HepG2 (cell line): ENCODE measurements around the gene TRIM7. TPM values are rescaled to one million over a fixed set of nuclear protein-coding genes. Genes with fewer than 3 reads are reported as not detected.

Experiments
- ARHGAP35 ChIP-seq: sonication (generic); formaldehyde crosslinking; IDR thresholded peaks from 2 replicates; pipeline ENCODE4 v1.9.0; 2022; ENCODE audit warnings: mild to moderate bottlenecking, inconsistent platforms, moderate library complexity, missing genetic modification reagents, borderline replicate concordance
- CAMTA2 ChIP-seq: sonication (generic); formaldehyde crosslinking; IDR thresholded peaks from 2 replicates; pipeline ENCODE4 v1.4.0; 2020; ENCODE audit warnings: mild to moderate bottlenecking, missing genetic modification reagents, borderline replicate concordance
- CBX2 ChIP-seq, 2 experiments: fragments of 200-600 bp in 1 of 2; sonication (generic); formaldehyde crosslinking in 1 of 2; IDR thresholded peaks; 2 replicates each; pipeline versions ENCODE4 v1.7.0 to v1.8.1; 2018 to 2022; ENCODE audit warnings: low read depth in 2 of 2, low read length in 1 of 2, mild to moderate bottlenecking in 1 of 2, missing genetic modification reagents in 1 of 2
- HNRNPL ChIP-seq: fragments of 200-400 bp; formaldehyde crosslinking; IDR thresholded peaks from 2 replicates; pipeline ENCODE4 v1.6.1; 2017; ENCODE audit warnings: mild to moderate bottlenecking, low read depth, low read length
- IKZF1 ChIP-seq: fragments of 450-650 bp; IDR thresholded peaks from 2 replicates; pipeline ENCODE4 v1.7.1; 2016
- MED1 ChIP-seq: sonication (generic); formaldehyde crosslinking; IDR thresholded peaks from 2 replicates; pipeline ENCODE4 v1.4.0; 2020; ENCODE audit warnings: missing genetic modification reagents
- RAD21 ChIP-seq: fragments of 450-650 bp; formaldehyde crosslinking; IDR thresholded peaks from 2 replicates; pipeline ENCODE4 v1.5.0; 2020; ENCODE audit warnings: mild to moderate bottlenecking
- SNAPC2 ChIP-seq: sonication (generic); formaldehyde crosslinking; IDR thresholded peaks from 2 replicates; pipeline ENCODE4 v1.8.1; 2022; ENCODE audit warnings: mild to moderate bottlenecking, missing genetic modification reagents
- ZBTB42 ChIP-seq: sonication (generic); formaldehyde crosslinking; IDR thresholded peaks from 2 replicates; pipeline ENCODE4 v1.5.0; 2020; ENCODE audit warnings: mild to moderate bottlenecking, missing genetic modification reagents
- ZFP82 ChIP-seq: sonication (generic); formaldehyde crosslinking; IDR thresholded peaks from 2 replicates; pipeline ENCODE4 v1.5.1; 2020; ENCODE audit warnings: mild to moderate bottlenecking, missing genetic modification reagents, borderline replicate concordance
- ZNF674 ChIP-seq: sonication (generic); formaldehyde crosslinking; IDR thresholded peaks from 2 replicates; pipeline ENCODE4 v1.5.0; 2020; ENCODE audit warnings: low read depth, mild to moderate bottlenecking, missing genetic modification reagents
- polyA plus RNA-seq, 8 experiments: library from polyadenylated mRNA; depleted of rRNA in 3 of 8; stranded (reverse) in 7 of 8; unstranded in 1 of 8; fragments of >200 nt; fragmentation: Illumina TruSeq in 4 of 8; extraction: Trizol in 4 of 8; gene quantifications; 2 replicates each; pipeline versions ENCODE4 v1.2.1 to v1.2.3, GENCODE V29; 2011 to 2016; ENCODE audit warnings: low read depth in 4 of 8, missing spikeins in 1 of 8, mixed read lengths in 1 of 8; ENCODE audit not compliant: insufficient read depth in 1 of 8
- total RNA-seq, 5 experiments: library from RNA; depleted of rRNA; stranded (reverse); fragments of >200 nt; fragmentation: Illumina TruSeq; extraction: Trizol; gene quantifications; 2 replicates each; pipeline ENCODE4 v1.2.3, GENCODE V29; 2016; ENCODE audit warnings: low read depth in 1 of 5
- TF ChIP-seq, protein P1 (sequence below): IDR thresholded peaks from 2 replicates; pipeline ENCODE4 v1.6.1; 2016; ENCODE audit warnings: low read depth, missing genetic modification reagents, missing compliant biosample characterization
- TF ChIP-seq, protein P2 (sequence below): sonication (generic); formaldehyde crosslinking; IDR thresholded peaks from 2 replicates; pipeline ENCODE4 v1.4.0; 2020; ENCODE audit warnings: missing genetic modification reagents
- TF ChIP-seq, protein P3 (sequence below): IDR thresholded peaks from 2 replicates; pipeline ENCODE4 v1.6.1; 2012; ENCODE audit warnings: inconsistent platforms
- TF ChIP-seq, protein P4 (sequence below): fragments of 450-650 bp; IDR thresholded peaks from 2 replicates; pipeline ENCODE4 v1.6.1; 2017
- TF ChIP-seq, protein P5 (sequence below): sonication (generic); formaldehyde crosslinking; IDR thresholded peaks from 2 replicates; pipeline ENCODE4 v1.8.0; 2022; ENCODE audit warnings: mild to moderate bottlenecking, missing genetic modification reagents, borderline replicate concordance

The TRIM7 gene
- total and polyA plus RNA-seq, 2 of the 13 experiments (the other 11 are each of a cell fraction or from before 2014, with no cell fraction given), result 0.13 TPM; not detected in 1

- TF ChIP-seq, protein P1, sequence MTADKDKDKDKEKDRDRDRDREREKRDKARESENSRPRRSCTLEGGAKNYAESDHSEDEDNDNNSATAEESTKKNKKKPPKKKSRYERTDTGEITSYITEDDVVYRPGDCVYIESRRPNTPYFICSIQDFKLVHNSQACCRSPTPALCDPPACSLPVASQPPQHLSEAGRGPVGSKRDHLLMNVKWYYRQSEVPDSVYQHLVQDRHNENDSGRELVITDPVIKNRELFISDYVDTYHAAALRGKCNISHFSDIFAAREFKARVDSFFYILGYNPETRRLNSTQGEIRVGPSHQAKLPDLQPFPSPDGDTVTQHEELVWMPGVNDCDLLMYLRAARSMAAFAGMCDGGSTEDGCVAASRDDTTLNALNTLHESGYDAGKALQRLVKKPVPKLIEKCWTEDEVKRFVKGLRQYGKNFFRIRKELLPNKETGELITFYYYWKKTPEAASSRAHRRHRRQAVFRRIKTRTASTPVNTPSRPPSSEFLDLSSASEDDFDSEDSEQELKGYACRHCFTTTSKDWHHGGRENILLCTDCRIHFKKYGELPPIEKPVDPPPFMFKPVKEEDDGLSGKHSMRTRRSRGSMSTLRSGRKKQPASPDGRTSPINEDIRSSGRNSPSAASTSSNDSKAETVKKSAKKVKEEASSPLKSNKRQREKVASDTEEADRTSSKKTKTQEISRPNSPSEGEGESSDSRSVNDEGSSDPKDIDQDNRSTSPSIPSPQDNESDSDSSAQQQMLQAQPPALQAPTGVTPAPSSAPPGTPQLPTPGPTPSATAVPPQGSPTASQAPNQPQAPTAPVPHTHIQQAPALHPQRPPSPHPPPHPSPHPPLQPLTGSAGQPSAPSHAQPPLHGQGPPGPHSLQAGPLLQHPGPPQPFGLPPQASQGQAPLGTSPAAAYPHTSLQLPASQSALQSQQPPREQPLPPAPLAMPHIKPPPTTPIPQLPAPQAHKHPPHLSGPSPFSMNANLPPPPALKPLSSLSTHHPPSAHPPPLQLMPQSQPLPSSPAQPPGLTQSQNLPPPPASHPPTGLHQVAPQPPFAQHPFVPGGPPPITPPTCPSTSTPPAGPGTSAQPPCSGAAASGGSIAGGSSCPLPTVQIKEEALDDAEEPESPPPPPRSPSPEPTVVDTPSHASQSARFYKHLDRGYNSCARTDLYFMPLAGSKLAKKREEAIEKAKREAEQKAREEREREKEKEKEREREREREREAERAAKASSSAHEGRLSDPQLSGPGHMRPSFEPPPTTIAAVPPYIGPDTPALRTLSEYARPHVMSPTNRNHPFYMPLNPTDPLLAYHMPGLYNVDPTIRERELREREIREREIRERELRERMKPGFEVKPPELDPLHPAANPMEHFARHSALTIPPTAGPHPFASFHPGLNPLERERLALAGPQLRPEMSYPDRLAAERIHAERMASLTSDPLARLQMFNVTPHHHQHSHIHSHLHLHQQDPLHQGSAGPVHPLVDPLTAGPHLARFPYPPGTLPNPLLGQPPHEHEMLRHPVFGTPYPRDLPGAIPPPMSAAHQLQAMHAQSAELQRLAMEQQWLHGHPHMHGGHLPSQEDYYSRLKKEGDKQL (CRISPR knock-in tag), result no peak
- 0 out of 2 replicates have a peak, but pooled peaks have one; percentile 42 for TF ChIP-seq ZFP82 (CRISPR knock-in tag)
- TF ChIP-seq CAMTA2, result no peak; the same call in 1 of the 2 replicates
- TF ChIP-seq, protein P2, sequence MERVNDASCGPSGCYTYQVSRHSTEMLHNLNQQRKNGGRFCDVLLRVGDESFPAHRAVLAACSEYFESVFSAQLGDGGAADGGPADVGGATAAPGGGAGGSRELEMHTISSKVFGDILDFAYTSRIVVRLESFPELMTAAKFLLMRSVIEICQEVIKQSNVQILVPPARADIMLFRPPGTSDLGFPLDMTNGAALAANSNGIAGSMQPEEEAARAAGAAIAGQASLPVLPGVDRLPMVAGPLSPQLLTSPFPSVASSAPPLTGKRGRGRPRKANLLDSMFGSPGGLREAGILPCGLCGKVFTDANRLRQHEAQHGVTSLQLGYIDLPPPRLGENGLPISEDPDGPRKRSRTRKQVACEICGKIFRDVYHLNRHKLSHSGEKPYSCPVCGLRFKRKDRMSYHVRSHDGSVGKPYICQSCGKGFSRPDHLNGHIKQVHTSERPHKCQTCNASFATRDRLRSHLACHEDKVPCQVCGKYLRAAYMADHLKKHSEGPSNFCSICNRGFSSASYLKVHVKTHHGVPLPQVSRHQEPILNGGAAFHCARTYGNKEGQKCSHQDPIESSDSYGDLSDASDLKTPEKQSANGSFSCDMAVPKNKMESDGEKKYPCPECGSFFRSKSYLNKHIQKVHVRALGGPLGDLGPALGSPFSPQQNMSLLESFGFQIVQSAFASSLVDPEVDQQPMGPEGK (CRISPR knock-in tag), result peak; percentile 56
- no peak for TF ChIP-seq HNRNPL
- 0 out of 2 replicates have a peak, but pooled peaks have one; percentile 31 for TF ChIP-seq ZBTB42 (CRISPR knock-in tag)
- TF ChIP-seq CBX2 (IDR thresholded peaks at IDR 0.05; ENCODE audit: low read depth, low read length), result no peak
- TF ChIP-seq CBX2 (CRISPR knock-in tag; IDR thresholded peaks at IDR 0.05; ENCODE audit: low read depth), result no peak
- TF ChIP-seq, protein P3, sequence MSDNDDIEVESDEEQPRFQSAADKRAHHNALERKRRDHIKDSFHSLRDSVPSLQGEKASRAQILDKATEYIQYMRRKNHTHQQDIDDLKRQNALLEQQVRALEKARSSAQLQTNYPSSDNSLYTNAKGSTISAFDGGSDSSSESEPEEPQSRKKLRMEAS, result peak; percentile 88
- TF ChIP-seq, protein P4, sequence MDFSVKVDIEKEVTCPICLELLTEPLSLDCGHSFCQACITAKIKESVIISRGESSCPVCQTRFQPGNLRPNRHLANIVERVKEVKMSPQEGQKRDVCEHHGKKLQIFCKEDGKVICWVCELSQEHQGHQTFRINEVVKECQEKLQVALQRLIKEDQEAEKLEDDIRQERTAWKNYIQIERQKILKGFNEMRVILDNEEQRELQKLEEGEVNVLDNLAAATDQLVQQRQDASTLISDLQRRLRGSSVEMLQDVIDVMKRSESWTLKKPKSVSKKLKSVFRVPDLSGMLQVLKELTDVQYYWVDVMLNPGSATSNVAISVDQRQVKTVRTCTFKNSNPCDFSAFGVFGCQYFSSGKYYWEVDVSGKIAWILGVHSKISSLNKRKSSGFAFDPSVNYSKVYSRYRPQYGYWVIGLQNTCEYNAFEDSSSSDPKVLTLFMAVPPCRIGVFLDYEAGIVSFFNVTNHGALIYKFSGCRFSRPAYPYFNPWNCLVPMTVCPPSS, result no peak
- TF ChIP-seq SNAPC2, result 0 out of 2 replicates have a peak, but pooled peaks have one; percentile 43
- peak; percentile 48 for TF ChIP-seq MED1 (CRISPR knock-in tag)
- TF ChIP-seq, protein P5, sequence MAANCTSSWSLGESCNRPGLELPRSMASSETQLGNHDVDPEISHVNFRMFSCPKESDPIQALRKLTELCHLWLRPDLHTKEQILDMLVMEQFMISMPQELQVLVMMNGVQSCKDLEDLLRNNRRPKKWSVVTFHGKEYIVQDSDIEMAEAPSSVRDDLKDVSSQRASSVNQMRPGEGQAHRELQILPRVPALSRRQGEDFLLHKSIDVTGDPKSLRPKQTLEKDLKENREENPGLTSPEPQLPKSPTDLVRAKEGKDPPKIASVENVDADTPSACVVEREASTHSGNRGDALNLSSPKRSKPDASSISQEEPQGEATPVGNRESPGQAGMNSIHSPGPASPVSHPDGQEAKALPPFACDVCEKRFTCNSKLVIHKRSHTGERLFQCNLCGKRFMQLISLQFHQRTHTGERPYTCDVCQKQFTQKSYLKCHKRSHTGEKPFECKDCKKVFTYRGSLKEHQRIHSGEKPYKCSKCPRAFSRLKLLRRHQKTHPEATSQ (CRISPR knock-in tag), result peak; percentile 74
- peak; percentile 78; the same call in 1 of the 2 replicates for TF ChIP-seq ARHGAP35 (CRISPR knock-in tag)
- 0 out of 2 replicates have a peak, but pooled peaks have one; percentile 13 for TF ChIP-seq RAD21
- TF ChIP-seq IKZF1, result no peak
- TF ChIP-seq ZNF674, result no peak
These were observed 13.3 kb downstream of the TRIM7 start (continued) for GRCh38 chr5:181191526-181192336.
